ENCODE results near the gene KIF5C.

The KIF5C gene

GRCh38 chr2:148954536-148954935 lies 79.5 kb downstream of the KIF5C start:
- Histone ChIP-seq H3K36me3 (ENCODE audit: control insufficient read depth in 2 of 2, insufficient read depth in 1 of 2, low read length in 2 of 2) (peaks cover 0 to 72% of the 10 kb centered on the region in 2 experiments; a peak in 1 of 3 replicates), H3K9me3 (ENCODE audit: control insufficient read depth, insufficient read depth, low read depth, low read length) (no peaks in the 10 kb centered on the region), H3K4me1 (ENCODE audit: control insufficient read depth, insufficient read depth, low read length) (no peaks in the 10 kb centered on the region), H3K27ac (ENCODE audit: extremely low read depth, low read depth, low read length) (no peak overlapping the region), H3K4me3 (ENCODE audit: low read depth, low read length) (no peak overlapping the region)
- no peak for TF ChIP-seq BCL6B (tag by site-specific recombination; IDR thresholded peaks at IDR 0.05)
- no peak for TF ChIP-seq ZNF366 (tag by site-specific recombination; conservative IDR thresholded peaks at IDR 0.05)
- no peak for TF ChIP-seq ZBTB8A (tag by site-specific recombination; IDR thresholded peaks at IDR 0.05)
- no peak for TF ChIP-seq ZNF350 (tag by site-specific recombination; IDR thresholded peaks at IDR 0.05)
- no peak for TF ChIP-seq ZNF626 (tag by site-specific recombination; IDR thresholded peaks at IDR 0.05)
- no peak for TF ChIP-seq ZFP69B (tag by site-specific recombination; IDR thresholded peaks at IDR 0.05)
- no peak for TF ChIP-seq ZNF571 (tag by site-specific recombination; IDR thresholded peaks at IDR 0.05)
- TF ChIP-seq ZNF777 (tag by site-specific recombination; IDR thresholded peaks at IDR 0.05; ENCODE audit: borderline replicate concordance) = no peak
- TF ChIP-seq ZBTB48 (tag by site-specific recombination; IDR thresholded peaks at IDR 0.05) = no peak
- TF ChIP-seq ZNF610 (tag by site-specific recombination; IDR thresholded peaks at IDR 0.05; ENCODE audit: borderline replicate concordance) = no peak
- TF ChIP-seq PRDM4 (tag by site-specific recombination; IDR thresholded peaks at IDR 0.05) = no peak
- TF ChIP-seq MEIS1 (CRISPR knock-in tag; IDR thresholded peaks at IDR 0.05; ENCODE audit: borderline replicate concordance) = no peak
- TF ChIP-seq BCL11A (tag by site-specific recombination; IDR thresholded peaks at IDR 0.05; ENCODE audit: low read depth) = no peak
- no peak for TF ChIP-seq ZNF354C (tag by site-specific recombination; IDR thresholded peaks at IDR 0.05; ENCODE audit: borderline replicate concordance, low read depth)
- TF ChIP-seq ZNF416 (tag by site-specific recombination; IDR thresholded peaks at IDR 0.05) = no peak
- ChIA-PET CTCF (no interaction called here), POLR2A (no interaction called here)

- CTCF ChIA-PET = interaction anchor here (0.9 kb wide), 1 partner anchor 61 kb away, joined by 3 read pairs; no protein-coding TSS in a partner anchor
Measured at GRCh38 chr2:148955798-148956197, 80.8 kb downstream of the KIF5C start.

More at GRCh38 chr2:148955798-148956197, 80.8 kb downstream of the KIF5C start:
- H3K4me1 ChIP-seq (ENCODE audit: control insufficient read depth, insufficient read depth, low read length) = no peaks in the 10 kb centered on the region
- no peak overlapping the region for H3K4me3 ChIP-seq (ENCODE audit: low read depth, low read length)
- TF ChIP-seq ZNF302 (tag by site-specific recombination; IDR thresholded peaks at IDR 0.05; ENCODE audit: low read depth) (no peak), ZNF426 (tag by site-specific recombination; IDR thresholded peaks at IDR 0.05) (no peak), ZNF174 (tag by site-specific recombination; IDR thresholded peaks at IDR 0.05) (no peak), ZNF707 (tag by site-specific recombination; IDR thresholded peaks at IDR 0.05) (no peak), ZBTB8A (tag by site-specific recombination; IDR thresholded peaks at IDR 0.05) (no peak), ZSCAN16 (tag by site-specific recombination; IDR thresholded peaks at IDR 0.05) (no peak), ZNF473 (tag by site-specific recombination; IDR thresholded peaks at IDR 0.05) (no peak), SETDB1 (IDR thresholded peaks at IDR 0.05; ENCODE audit: insufficient read length, low read length) (no peak), ZNF398 (tag by site-specific recombination; IDR thresholded peaks at IDR 0.05) (no peak), ZNF555 (tag by site-specific recombination; conservative IDR thresholded peaks at IDR 0.05) (no peak), ZNF266 (tag by site-specific recombination; IDR thresholded peaks at IDR 0.05; ENCODE audit: low read depth) (no peak), ZNF654 (tag by site-specific recombination; IDR thresholded peaks at IDR 0.05; ENCODE audit: low read depth) (no peak), ZNF529 (tag by site-specific recombination; IDR thresholded peaks at IDR 0.05; ENCODE audit: insufficient replicate concordance) (no peak), ZNF114 (tag by site-specific recombination; IDR thresholded peaks at IDR 0.05) (no peak), ZBTB10 (tag by site-specific recombination; IDR thresholded peaks at IDR 0.05) (no peak)
- H3K9me3 ChIP-seq (ENCODE audit: control insufficient read depth, insufficient read depth, low read depth, low read length) = no peaks in the 10 kb centered on the region
- peaks cover 0 to 68% of the 10 kb centered on the region in 2 experiments; a peak in 1 of 3 replicates for H3K36me3 ChIP-seq (ENCODE audit: control insufficient read depth in 2 of 2, insufficient read depth in 1 of 2, low read length in 2 of 2)
- no peak overlapping the region for H3K27ac ChIP-seq (ENCODE audit: extremely low read depth, low read depth, low read length)
- POLR2A ChIA-PET = no interaction called here
